ENCODE results near the gene NR3C1. TPM values are rescaled to one million over a fixed set of nuclear protein-coding genes. Genes with fewer than 3 reads are reported as not detected.
A peak's percentile ranks its signal among the peaks of the same experiment; 100 is the strongest.

The NR3C1 gene
- 10 to 100 TPM; 30.5 to 33.8 (median 33.1) TPM for polyA plus RNA-seq (ENCODE audit: insufficient read length in 3 of 3)
- long read RNA-seq, donor 1, partial matches to known transcripts, result 0 of 2 reads
- long read RNA-seq, donor 1, other reads (novel, unspliced or antisense), result 0 of 2 reads
- long read RNA-seq, donor 2, full-length matches to known transcripts, result 3 of 3 reads
- long read RNA-seq, donor 2, partial matches to known transcripts, result 0 of 3 reads
- long read RNA-seq, donor 2, other reads (novel, unspliced or antisense), result 0 of 3 reads
- long read RNA-seq, donor 3, full-length matches to known transcripts, result 4 of 4 reads
- long read RNA-seq, donor 3, partial matches to known transcripts, result 0 of 4 reads
- long read RNA-seq, donor 3, other reads (novel, unspliced or antisense), result 0 of 4 reads
- long read RNA-seq, donor 4, full-length matches to known transcripts, result 4 of 22 reads
- long read RNA-seq, donor 4, partial matches to known transcripts, result 18 of 22 reads
- long read RNA-seq, donor 4, other reads (novel, unspliced or antisense), result 0 of 22 reads
- long read RNA-seq, donor 5, full-length matches to known transcripts, result 3 of 8 reads
- long read RNA-seq, donor 5, partial matches to known transcripts, result 5 of 8 reads
- long read RNA-seq, donor 5, other reads (novel, unspliced or antisense), result 0 of 8 reads
- long read RNA-seq, donor 6, full-length matches to known transcripts, result 5 of 5 reads
- long read RNA-seq, donor 6, partial matches to known transcripts, result 0 of 5 reads
- long read RNA-seq, donor 6, other reads (novel, unspliced or antisense), result 0 of 5 reads
- long read RNA-seq, donor 7, full-length matches to known transcripts, result 12 of 28 reads
- long read RNA-seq, donor 7, partial matches to known transcripts, result 16 of 28 reads
- long read RNA-seq, donor 7, other reads (novel, unspliced or antisense), result 0 of 28 reads
- long read RNA-seq, donor 8, full-length matches to known transcripts, result 6 of 11 reads
- long read RNA-seq, donor 8, partial matches to known transcripts, result 5 of 11 reads
- long read RNA-seq, donor 8, other reads (novel, unspliced or antisense), result 0 of 11 reads
- long read RNA-seq, donor 9, full-length matches to known transcripts, result 4 of 9 reads
- long read RNA-seq, donor 9, partial matches to known transcripts, result 5 of 9 reads
- long read RNA-seq, donor 9, other reads (novel, unspliced or antisense), result 0 of 9 reads
- long read RNA-seq, donor 10, full-length matches to known transcripts, result 1 of 8 reads
- long read RNA-seq, donor 10, partial matches to known transcripts, result 7 of 8 reads
- long read RNA-seq, donor 10, other reads (novel, unspliced or antisense), result 0 of 8 reads
- long read RNA-seq, donor 11, full-length matches to known transcripts, result 2 of 2 reads
- long read RNA-seq, donor 11, partial matches to known transcripts, result 0 of 2 reads
- long read RNA-seq, donor 11, other reads (novel, unspliced or antisense), result 0 of 2 reads
- long read RNA-seq, donor 12, full-length matches to known transcripts, result 5 of 5 reads
- long read RNA-seq, donor 12, partial matches to known transcripts, result 0 of 5 reads
- long read RNA-seq, donor 12, other reads (novel, unspliced or antisense), result 0 of 5 reads
- long read RNA-seq, donor 13, full-length matches to known transcripts, result 2 of 2 reads
- long read RNA-seq, donor 13, partial matches to known transcripts, result 0 of 2 reads
- long read RNA-seq, donor 13, other reads (novel, unspliced or antisense), result 0 of 2 reads
- long read RNA-seq, donor 14, full-length matches to known transcripts, result 2 of 21 reads
- long read RNA-seq, donor 14, partial matches to known transcripts, result 19 of 21 reads
- long read RNA-seq, donor 14, other reads (novel, unspliced or antisense), result 0 of 21 reads
- long read RNA-seq, donor 15, full-length matches to known transcripts, result 8 of 18 reads
- long read RNA-seq, donor 15, partial matches to known transcripts, result 10 of 18 reads
- long read RNA-seq, donor 15, other reads (novel, unspliced or antisense), result 0 of 18 reads
- long read RNA-seq, donor 16, full-length matches to known transcripts, result 2 of 2 reads
- long read RNA-seq, donor 16, partial matches to known transcripts, result 0 of 2 reads
- long read RNA-seq, donor 16, other reads (novel, unspliced or antisense), result 0 of 2 reads

DNA sequence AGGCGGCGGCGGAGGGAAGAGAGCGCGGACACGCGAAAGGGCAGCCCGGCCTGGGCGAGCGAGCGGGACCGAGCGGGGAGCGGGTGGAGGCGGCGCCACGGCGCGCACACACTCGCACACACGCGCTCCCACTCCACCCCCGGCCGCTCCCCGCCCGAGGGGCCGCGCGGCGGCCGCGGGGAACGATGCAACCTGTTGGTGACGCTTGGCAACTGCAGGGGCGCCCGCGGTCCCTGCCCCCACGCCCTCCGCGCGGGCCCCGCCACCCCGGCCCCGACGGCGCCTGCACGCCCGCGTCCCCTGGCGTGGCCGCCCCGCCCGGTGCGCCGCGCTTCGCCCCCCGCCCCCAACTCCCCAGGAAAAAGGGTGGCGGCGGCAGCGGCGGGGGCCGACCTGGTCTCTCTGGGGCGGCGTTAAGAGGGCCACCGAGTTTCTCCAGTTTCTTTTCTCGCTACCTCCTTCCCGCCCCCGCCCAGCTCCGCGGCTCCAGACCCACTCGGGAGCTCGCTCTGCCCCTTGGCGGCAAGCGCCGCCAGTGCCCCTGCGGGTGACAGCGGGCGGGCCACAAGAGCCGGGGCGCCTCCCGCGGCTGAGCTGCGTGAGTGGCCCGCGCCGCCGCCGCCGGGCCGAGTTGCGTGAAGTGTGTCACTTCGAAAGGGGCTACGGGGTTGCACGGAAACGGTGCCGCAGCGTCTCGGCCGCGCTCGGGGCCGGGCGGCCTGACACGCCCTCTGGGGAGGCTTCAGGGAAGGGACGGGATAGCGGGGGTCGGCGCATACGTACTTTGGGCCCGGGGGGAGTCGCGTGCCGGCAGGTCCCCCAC is at the start of gene NR3C1:
TSS of gene NR3C1 (minus strand) at position 94 of the 823 bp plus-strand sequence. CDS start 2,847 bp downstream, outside the sequence.
- DNase-seq, result peak; percentile 76

DNA sequence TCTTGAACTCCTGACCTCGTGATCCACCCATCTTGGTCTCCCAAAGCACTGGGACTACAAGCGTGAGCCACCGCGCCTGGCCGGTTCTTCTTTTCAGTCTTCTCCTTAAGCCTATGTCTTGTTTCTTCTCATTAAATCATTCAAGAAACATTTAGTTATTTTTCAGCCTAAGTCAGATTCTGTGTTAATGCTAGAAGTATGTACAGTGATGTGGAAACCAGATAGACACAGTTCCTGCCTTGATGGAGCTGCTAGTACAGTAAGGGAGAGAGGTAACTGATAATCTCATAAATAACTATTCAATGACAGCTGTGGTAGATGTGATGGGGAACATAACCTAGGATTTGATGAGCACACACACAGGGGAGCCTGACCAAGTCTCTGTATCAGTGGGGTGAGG is 46.3 kb upstream of the NR3C1 start:
- DNase-seq, result no peak

DNA sequence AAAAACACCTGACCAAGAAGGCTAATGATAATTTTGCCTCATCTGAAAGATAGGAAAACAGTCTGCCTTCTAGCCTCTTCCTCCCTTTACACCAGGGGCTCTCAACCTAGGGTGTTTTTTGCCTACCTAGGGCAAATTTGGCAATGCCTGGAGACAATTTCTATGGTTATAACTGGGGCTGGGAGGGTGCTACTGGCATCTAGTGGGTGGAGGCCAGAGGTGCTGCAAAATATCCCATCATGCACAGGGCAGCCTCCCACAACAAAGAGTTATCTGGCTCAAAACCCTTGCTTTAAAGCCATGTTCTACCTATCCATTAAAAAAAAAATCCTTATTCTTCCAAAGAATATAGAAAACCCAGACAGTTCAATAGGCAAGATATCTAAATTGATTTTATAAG is 45.0 kb upstream of the NR3C1 start:
- no peak for DNase-seq

DNA sequence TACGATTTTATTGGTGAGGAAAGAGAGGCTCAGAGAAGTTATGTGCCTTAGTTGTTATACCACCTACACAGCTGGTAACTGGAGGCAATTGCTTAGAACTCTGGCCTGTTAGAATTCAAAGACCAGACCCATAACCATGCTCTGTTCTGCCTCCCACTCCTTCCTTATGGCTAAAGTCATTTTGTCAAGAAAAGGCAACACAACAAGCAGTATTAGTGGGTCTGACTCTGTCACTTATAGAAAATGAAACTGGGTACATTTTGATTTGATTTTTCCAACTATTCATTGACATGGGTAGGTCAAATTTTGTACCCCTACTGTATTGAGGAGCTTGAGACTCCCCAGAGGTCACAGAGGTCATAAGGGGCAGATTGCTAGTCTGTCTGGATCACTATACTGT is 44.5 kb upstream of the NR3C1 start:
- no peak for DNase-seq

DNA sequence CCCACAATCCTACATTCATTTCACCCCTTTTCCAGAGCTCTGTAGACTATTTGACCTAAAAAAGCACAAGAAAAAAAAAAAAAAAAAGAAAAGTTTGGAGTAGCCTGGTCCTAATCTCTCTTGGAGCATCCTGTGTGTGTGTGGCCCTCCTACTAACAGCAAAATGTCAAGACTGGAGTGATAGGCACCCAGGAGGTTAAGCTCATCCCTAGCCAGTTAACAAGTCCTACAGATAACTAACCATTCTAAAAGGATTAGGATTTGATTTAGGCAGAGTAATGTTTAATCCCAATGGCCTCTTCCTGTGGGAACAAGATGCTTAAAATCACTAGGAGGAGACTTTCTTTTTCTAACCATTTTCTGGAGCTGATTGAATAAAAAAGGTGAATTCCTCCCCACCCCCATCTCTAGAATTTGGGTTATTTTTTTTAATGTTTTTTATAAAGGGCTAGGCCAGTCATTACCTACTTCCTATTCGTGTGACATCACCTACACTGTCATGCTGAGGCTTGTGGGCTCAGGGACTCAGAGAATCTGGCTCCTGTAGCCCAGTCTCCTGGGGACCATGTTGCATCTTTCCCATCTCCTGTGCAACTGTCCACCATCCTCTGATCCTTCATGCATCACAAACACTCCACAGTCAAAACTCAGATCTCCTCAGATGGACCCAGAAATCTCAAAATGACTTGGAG is 43.2 kb upstream of the NR3C1 start:
- DNase-seq, result no peak

DNA sequence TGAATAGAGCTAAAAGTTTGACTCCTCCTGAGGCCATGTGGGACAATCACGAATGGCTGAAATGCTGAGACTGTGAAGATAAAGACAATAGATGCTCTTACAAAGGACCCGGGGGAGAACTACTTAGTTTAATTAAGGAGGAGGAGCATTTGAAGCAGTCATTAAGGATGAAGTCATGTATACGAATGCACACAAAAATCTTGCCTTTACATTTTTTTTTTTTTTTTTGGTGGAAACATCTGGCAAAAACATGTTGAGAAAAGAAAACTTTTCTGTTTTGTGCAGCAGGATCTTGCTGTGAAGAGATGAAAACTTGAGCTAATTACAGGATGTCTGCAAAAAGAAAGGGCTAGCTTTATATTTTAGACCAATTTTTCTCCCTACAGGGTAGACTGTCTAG is 42.3 kb upstream of the NR3C1 start:
- DNase-seq, result no peak

GRCh38 chr5:143443330-143443729 is 39.8 kb upstream of the NR3C1 start:
- DNase-seq, result no peak

DNA sequence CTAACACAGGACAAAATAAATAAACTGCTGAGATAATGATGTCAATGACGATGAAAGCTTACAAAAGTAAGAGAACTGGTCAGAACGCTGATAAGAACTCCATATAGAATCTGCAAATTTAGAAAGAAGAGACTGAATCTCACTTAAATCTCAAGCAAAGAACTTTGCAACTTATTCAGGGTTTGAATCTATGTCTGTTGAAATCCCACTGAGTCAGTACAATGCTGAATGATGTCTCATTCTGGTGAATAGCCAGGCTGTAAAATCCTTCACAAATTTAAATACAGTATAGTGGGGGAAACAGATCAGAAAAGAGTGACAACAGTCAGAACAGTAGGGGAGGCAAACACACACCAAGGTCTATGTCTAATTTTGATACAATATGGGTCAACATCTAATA is 38.9 kb upstream of the NR3C1 start:
- no peak for DNase-seq

DNA sequence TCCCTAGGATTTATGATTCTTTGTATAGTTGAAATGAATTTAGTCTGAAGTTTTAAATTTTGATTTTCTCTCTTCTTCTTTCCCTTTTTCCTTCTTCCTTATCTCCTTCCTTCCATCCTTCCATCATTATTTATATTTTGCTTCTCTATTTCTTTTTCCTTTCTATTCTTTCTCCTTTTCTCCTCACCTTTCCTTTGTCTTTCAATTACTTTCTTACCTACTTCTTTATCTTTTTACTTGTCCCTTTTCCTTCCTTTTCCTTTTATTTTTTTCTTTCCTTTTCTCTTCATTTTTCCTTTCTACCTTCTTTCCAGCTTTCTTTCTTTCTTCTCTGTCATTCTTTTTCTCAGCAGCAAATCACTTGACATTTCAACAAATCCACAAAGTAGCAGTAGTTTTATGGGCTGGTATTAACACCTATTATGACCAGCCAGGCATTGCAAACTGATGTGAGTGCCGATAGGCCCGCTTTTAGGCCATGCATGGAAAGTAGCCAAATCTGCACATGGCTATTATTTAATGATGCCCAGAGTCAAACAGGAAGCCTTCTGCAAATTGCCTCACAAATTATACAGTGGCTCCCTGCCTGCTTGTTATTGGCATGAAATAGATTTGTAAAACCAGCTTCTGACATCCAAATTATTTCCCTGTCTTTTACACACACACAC is 37.1 kb upstream of the NR3C1 start:
- DNase-seq, result peak; percentile 38

GRCh38 chr5:143437666-143438273 is 34.3 kb upstream of the NR3C1 start:
- DNase-seq, result no peak

DNA sequence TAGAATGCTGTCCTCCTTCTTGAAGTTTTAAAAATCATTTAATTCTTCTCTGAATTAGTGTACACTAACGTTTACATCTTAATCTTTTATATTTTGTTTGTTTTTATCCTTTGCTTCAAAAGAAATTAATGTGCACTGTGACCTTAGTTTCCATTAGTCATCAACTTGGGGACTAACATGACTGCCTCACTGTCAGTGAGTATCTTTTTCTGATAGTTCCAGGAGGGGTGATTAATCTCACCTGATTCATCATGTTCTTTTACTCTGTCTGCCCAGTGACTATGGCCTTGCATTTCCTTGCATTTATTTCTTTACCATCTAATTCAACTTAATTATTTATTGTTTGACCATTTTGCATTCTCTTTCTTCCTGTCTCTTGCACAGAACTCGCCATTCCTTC is 33.4 kb upstream of the NR3C1 start:
- no peak for DNase-seq

DNA sequence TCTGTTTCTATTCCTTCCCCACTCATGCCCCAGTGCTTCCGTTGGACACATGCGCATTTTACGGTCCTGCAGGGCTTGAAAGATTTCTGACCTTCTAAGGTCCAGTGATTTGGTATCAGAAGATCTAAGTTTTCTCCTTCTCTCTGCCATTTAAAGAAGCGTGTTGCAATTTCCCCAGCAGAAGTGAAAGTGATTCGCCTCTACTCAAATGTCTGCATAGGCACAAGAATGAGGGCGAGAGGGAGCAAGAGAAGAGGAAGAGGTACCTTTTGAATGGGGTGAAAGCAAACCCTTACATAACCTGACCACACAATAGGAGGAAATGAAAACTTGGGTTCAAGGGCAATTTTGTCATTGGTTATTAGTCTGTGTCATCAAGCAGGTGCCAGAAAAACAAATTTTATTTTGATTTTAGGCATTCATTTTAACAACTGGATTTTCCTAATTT is 31.7 kb upstream of the NR3C1 start:
- no peak for DNase-seq

DNA sequence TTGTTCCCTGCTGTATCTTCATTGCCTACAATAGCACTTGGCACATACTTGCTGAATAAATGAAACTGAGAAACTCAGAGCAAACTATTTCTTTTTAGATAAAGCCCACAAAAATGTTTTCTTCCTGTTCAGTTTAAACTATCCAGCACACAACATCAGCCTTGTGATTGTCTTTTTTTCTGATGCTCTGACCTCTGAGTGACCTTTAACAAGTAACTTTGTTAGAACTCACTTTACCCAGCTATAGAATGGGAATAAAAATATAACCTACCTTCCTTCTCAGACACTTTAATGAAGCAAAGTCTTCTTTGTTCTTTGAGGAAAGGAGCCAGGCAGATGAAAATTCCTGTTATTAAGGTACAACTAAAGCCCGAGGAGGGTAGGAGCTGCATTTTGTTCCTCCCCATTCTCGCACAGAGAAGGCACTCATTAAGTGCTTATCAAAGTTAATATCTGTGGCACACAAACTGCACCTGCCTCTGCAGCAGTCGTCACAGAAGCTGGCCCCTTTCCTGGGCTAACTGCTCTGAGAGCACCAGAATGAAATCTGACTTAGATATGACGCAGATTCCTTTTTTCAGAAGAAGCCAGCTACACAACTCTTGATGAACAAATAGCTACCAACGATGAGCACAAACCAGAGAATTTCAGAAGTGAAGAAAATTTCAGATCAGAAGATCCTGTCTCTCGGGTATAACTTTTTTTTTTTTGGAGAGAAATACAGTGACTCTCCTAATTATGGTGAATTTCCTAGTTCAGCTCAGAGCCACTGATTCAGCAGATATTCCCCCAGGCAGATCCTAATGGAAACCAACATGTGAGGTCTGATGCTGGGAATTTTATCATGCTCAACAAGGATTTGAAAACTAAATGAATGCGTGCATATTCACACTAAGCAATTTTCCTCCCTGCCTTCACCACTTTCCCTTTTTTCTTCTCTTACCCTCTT is 31.0 kb upstream of the NR3C1 start:
- DNase-seq, result no peak

- DNase-seq, result no peak
These were observed 30.2 kb upstream of the NR3C1 start for GRCh38 chr5:143433670-143434069.

GRCh38 chr5:143432658-143433239 is 29.3 kb upstream of the NR3C1 start:
- DNase-seq, result no peak

DNA sequence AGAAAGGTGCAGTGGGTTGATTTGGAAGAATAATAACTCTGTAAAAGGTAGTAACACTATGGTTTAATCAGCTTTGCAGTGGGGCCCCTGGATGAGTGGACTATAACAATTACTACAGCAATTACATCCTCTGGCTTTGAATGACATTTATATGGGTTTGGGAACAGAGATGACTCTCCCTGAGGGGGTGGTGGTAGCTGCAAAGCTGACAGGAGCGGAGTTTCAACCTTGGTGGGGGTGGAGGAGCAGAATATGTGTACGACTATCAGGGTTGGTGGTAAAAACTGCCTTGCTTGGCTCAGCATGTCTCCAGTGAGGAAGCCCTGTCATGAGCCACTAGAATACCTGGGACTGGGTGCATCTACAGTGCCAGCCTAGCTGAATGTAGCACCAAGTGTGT is 28.3 kb upstream of the NR3C1 start:
- no peak for DNase-seq
